IMR-90 (cell line): ENCODE results near the gene TGM1. TPM values are rescaled to one million over a fixed set of nuclear protein-coding genes. Genes with fewer than 3 reads are reported as not detected.

Experiments
- ATAC-seq: fragments of 200-7000 bp; cut with Tn5 transposase; 2 replicates; pipeline ENCODE4 v1.9.1; 2020; ENCODE audit warnings: low read depth, mild to moderate bottlenecking, moderate library complexity
- BruUV-seq: library from RNA; stranded (reverse); fragments of 400-500 nt; replicated peaks from 2 replicates; lab custom pipeline; 2021; lab: Mats Ljungman, UMichigan
- CTCF ChIA-PET: fragments of 300-600 bp; formaldehyde crosslinking; extraction: SDS; loops from one replicate; lab custom pipeline; 2021; ENCODE audit warnings: antibody characterized with exemption; lab: Yijun Ruan, JAX
- POLR2A ChIA-PET: fragments of 300-600 bp; sonication (Branson Sonifier 250); formaldehyde crosslinking; loops from one replicate; lab custom pipeline; 2022; ENCODE audit warnings: antibody characterized with exemption; ENCODE audit not compliant: unreplicated experiment; lab: Charles Lee
- DNase-seq: peaks from one replicate; pipeline ENCODE4 v3.0.0; 2013
- H2AFZ ChIP-seq: replicated peaks from 2 replicates; pipeline ENCODE3; 2013; ENCODE audit warnings: low read length, mild to moderate bottlenecking; ENCODE audit not compliant: poor library complexity
- H2AK5ac ChIP-seq: 2 replicates; pipeline ENCODE4 v1.6.1; 2013; ENCODE audit warnings: low read depth, low read length, inconsistent platforms
- H2AK9ac ChIP-seq: replicated peaks from 2 replicates; pipeline ENCODE3; 2013; ENCODE audit warnings: mild to moderate bottlenecking, low read depth, low read length, moderate library complexity; ENCODE audit not compliant: poor library complexity
- H2BK120ac ChIP-seq: 2 replicates; pipeline ENCODE4 v1.6.1; 2013; ENCODE audit warnings: low read depth, low read length, inconsistent platforms
- H2BK15ac ChIP-seq: 3 replicates; pipeline ENCODE4 v1.6.1; 2013; ENCODE audit warnings: low read depth, low read length, inconsistent platforms
- H2BK20ac ChIP-seq: 2 replicates; pipeline ENCODE4 v1.6.1; 2013; ENCODE audit warnings: low read depth, mild to moderate bottlenecking, inconsistent platforms, low read length, moderate library complexity
- H2BK5ac ChIP-seq: 2 replicates; pipeline ENCODE4 v1.6.1; 2013; ENCODE audit warnings: mild to moderate bottlenecking, low read depth, low read length, inconsistent platforms; ENCODE audit not compliant: poor library complexity, severe bottlenecking
- H3K14ac ChIP-seq: replicated peaks from 2 replicates; pipeline ENCODE4 v1.6.1; 2013; ENCODE audit warnings: low read depth, low read length, inconsistent platforms
- H3K18ac ChIP-seq: 2 replicates; pipeline ENCODE4 v1.6.1; 2013; ENCODE audit warnings: low read depth, low read length, control low read depth
- H3K23ac ChIP-seq: 2 replicates; pipeline ENCODE4 v1.6.1; 2013; ENCODE audit warnings: low read depth, low read length, inconsistent platforms
- H3K27ac ChIP-seq: 2 replicates; pipeline ENCODE4 v1.5.1; 2013; ENCODE audit warnings: mild to moderate bottlenecking, control low read depth, low read length; ENCODE audit not compliant: insufficient read depth
- H3K27me3 ChIP-seq: 2 replicates; pipeline ENCODE4 v1.6.1; 2013; ENCODE audit warnings: low read length; ENCODE audit not compliant: control insufficient read depth, insufficient read depth
- H3K36me3 ChIP-seq: 2 replicates; pipeline ENCODE4 v1.6.1; 2013; ENCODE audit warnings: low read length, mixed read lengths; ENCODE audit not compliant: control insufficient read depth, insufficient read depth
- H3K4ac ChIP-seq: 2 replicates; pipeline ENCODE4 v1.6.1; 2013; ENCODE audit warnings: low read depth, low read length, inconsistent platforms
- H3K4me1 ChIP-seq: 2 replicates; pipeline ENCODE4 v1.6.1; 2013; ENCODE audit warnings: low read length, mixed read lengths; ENCODE audit not compliant: control insufficient read depth, insufficient read depth
- H3K4me2 ChIP-seq: 2 replicates; pipeline ENCODE4 v1.6.1; 2013; ENCODE audit warnings: low read depth, mild to moderate bottlenecking, control low read depth, low read length, moderate library complexity
- H3K4me3 ChIP-seq: 2 replicates; pipeline ENCODE4 v1.5.1; 2013; ENCODE audit warnings: low read depth, mild to moderate bottlenecking, control low read depth, low read length, moderate library complexity; ENCODE audit not compliant: insufficient read depth
- H3K56ac ChIP-seq: 2 replicates; pipeline ENCODE4 v1.6.1; 2013; ENCODE audit warnings: low read length, inconsistent platforms; ENCODE audit not compliant: insufficient read depth; ENCODE audit errors: extremely low read depth
- H3K79me1 ChIP-seq, 2 experiments: 2 replicates each; pipeline ENCODE4 v1.6.1; 2013; ENCODE audit warnings: low read length in 2 of 2, inconsistent platforms in 1 of 2, low read depth in 1 of 2
- H3K9ac ChIP-seq: 2 replicates; pipeline ENCODE4 v1.6.1; 2013; ENCODE audit warnings: low read depth, low read length, control low read depth
- H3K9me1 ChIP-seq: 2 replicates; pipeline ENCODE4 v1.6.1; 2013; ENCODE audit warnings: low read length, inconsistent platforms; ENCODE audit not compliant: insufficient read depth
- H3K9me3 ChIP-seq: 2 replicates; pipeline ENCODE4 v1.6.1; 2013; ENCODE audit warnings: low read length; ENCODE audit not compliant: control insufficient read depth, insufficient read depth
- H4K20me1 ChIP-seq: 2 replicates; pipeline ENCODE4 v1.6.1; 2013; ENCODE audit warnings: low read length, inconsistent platforms; ENCODE audit not compliant: insufficient read depth
- H4K5ac ChIP-seq: 2 replicates; pipeline ENCODE4 v1.6.1; 2013; ENCODE audit warnings: mild to moderate bottlenecking, low read depth, low read length, control low read depth
- H4K8ac ChIP-seq, 2 experiments: 2 replicates each; pipeline ENCODE4 v1.6.1; 2013; ENCODE audit warnings: low read depth in 2 of 2, low read length in 2 of 2, control low read depth in 1 of 2, inconsistent platforms in 1 of 2
- H4K91ac ChIP-seq: 2 replicates; pipeline ENCODE4 v1.6.1; 2013; ENCODE audit warnings: low read depth, low read length, inconsistent platforms; ENCODE audit not compliant: insufficient read depth
- BHLHE40 ChIP-seq: fragments of 150-350 bp; IDR thresholded peaks from 2 replicates; pipeline ENCODE4 v1.6.1; 2016; ENCODE audit warnings: mild to moderate bottlenecking, low read depth, low read length
- CEBPB ChIP-seq: IDR thresholded peaks from 2 replicates; pipeline ENCODE4 v1.6.1; 2012; ENCODE audit warnings: low read depth, low read length, improper control_type of control experiment
- FOS ChIP-seq: fragments of 150-350 bp; IDR thresholded peaks from 2 replicates; pipeline ENCODE4 v1.6.1; 2016; ENCODE audit warnings: low read depth, low read length
- MAFK ChIP-seq: IDR thresholded peaks from 2 replicates; pipeline ENCODE4 v1.6.1; 2012; ENCODE audit warnings: low read depth, low read length, improper control_type of control experiment
- MXI1 ChIP-seq: IDR thresholded peaks from 2 replicates; pipeline ENCODE4 v1.6.1; 2012; ENCODE audit warnings: low read depth, mild to moderate bottlenecking, low read length, moderate library complexity, borderline replicate concordance
- NFE2L2 ChIP-seq: fragments of 150-350 bp; IDR thresholded peaks from 2 replicates; pipeline ENCODE4 v1.6.1; 2016; ENCODE audit warnings: low read depth, mild to moderate bottlenecking, low read length
- POLR2A ChIP-seq: IDR thresholded peaks from 2 replicates; pipeline ENCODE4 v1.6.1; 2012; ENCODE audit warnings: mild to moderate bottlenecking, low read depth, low read length
- RAD21 ChIP-seq: IDR thresholded peaks from 2 replicates; pipeline ENCODE4 v1.6.1; 2012; ENCODE audit warnings: low read length, improper control_type of control experiment
- SMC3 ChIP-seq: fragments of 150-350 bp; IDR thresholded peaks from 2 replicates; pipeline ENCODE4 v1.6.1; 2016; ENCODE audit warnings: low read depth, mild to moderate bottlenecking, antibody characterized with exemption, low read length, moderate library complexity
- WGBS, 2 experiments: methylation state at CpG; one replicate each; pipeline versions ENCODE4 v1.1.5 to v1.1.7; 2013; ENCODE audit warnings: missing lambda C conversion rate in 2 of 2; ENCODE audit not compliant: insufficient read length in 1 of 2; ENCODE audit errors: extremely low coverage in 2 of 2; 5-methylcytosine and 5-hydroxymethylcytosine counted together
- dilution Hi-C: fragments of 300-500 bp; cut with HindIII; formaldehyde crosslinking; loops from one replicate; pipeline ENCODE4 v1.14.3; 2018; ENCODE audit warnings: low sequenced_read_pairs; ENCODE audit not compliant: unreplicated experiment
- in situ Hi-C: fragments of 300-500 bp; cut with MboI; formaldehyde crosslinking; loops from 3 replicates; pipeline ENCODE4 v1.14.3; 2019; ENCODE audit warnings: low sequenced_read_pairs, inconsistent platforms, mixed read lengths
- intact Hi-C: fragments of 100-400 bp; cut with micrococcal nuclease; formaldehyde crosslinking; loops from 2 replicates; pipeline ENCODE4 v1.10.0; 2022
- polyA plus RNA-seq, 3 experiments: library from polyadenylated mRNA; depleted of rRNA; stranded (reverse); fragments of >200 nt; gene quantifications; 2 replicates each; pipeline ENCODE4 v1.2.3, GENCODE V29; 2012; ENCODE audit warnings: low replicate concordance in 1 of 3
- total RNA-seq: library from RNA; depleted of rRNA; stranded (reverse); fragments of >200 nt; gene quantifications from 2 replicates; pipeline ENCODE4 v1.2.3, GENCODE V29; 2012

TGM1 gene
- total and polyA plus RNA-seq, 2 of the 4 experiments (the other 2 are of a cell fraction), result 0.72 to 3.3 TPM

- no peak for DNase-seq
- no TSS peak for BruUV-seq
- Histone ChIP-seq H3K27ac (no peak overlapping the region), H3K27me3 (no peaks in the 10 kb centered on the region), H3K4me2 (no peak overlapping the region), H2BK5ac (no peak overlapping the region), H3K9ac (no peak overlapping the region), H4K20me1 (no peaks in the 10 kb centered on the region), H2AK5ac (no peak overlapping the region), H3K79me1 (peaks cover 8 to 18% of the 10 kb centered on the region in 2 experiments), H3K18ac (no peak overlapping the region), H3K9me3 (no peaks in the 10 kb centered on the region), H3K36me3 (peaks cover 29% of the 10 kb centered on the region), H3K4me1 (peaks cover 5% of the 10 kb centered on the region; the same call in 1 of the 2 replicates), H3K14ac (no peak overlapping the region), H4K8ac (no peak overlapping the region), H3K56ac (no peak overlapping the region), H2BK120ac (no peak overlapping the region), H3K23ac (no peak overlapping the region), H4K91ac (no peak overlapping the region), H3K9me1 (peaks cover 5% of the 10 kb centered on the region; the same call in 1 of the 2 replicates), H2AK9ac (no peak overlapping the region), H2BK15ac (no peak overlapping the region), H4K5ac (no peak overlapping the region), H2BK20ac (no peak overlapping the region), H3K4me3 (no peak overlapping the region), H2AFZ (no peak overlapping the region), H3K4ac (no peak overlapping the region)
- POLR2A ChIA-PET, result no interaction called here
- no peak for TF ChIP-seq MAFK
- TF ChIP-seq SMC3, result no peak
- TF ChIP-seq CEBPB, result no peak
- TF ChIP-seq RAD21, result no peak
- TF ChIP-seq POLR2A, result no peak
- TF ChIP-seq FOS, result no peak
- no peak for TF ChIP-seq NFE2L2
- no peak for TF ChIP-seq MXI1
- TF ChIP-seq BHLHE40, result no peak
- intact Hi-C loops (no loop called here), in situ Hi-C loops (no loop called here), dilution Hi-C loops (no loop called here)
- WGBS, 2 experiments, result 81% methylated on average over 5 of the region's 9 CpGs; no CpG with 5 or more reads in 1 of the 2 experiments
- CTCF ChIA-PET, result no interaction called here
- ATAC-seq, result no peak
Observed at GRCh38 chr14:24267516-24267915, 4.5 kb upstream of the TGM1 start.
